ENCODE results near the gene SLC16A1.

The SLC16A1 gene

DNA sequence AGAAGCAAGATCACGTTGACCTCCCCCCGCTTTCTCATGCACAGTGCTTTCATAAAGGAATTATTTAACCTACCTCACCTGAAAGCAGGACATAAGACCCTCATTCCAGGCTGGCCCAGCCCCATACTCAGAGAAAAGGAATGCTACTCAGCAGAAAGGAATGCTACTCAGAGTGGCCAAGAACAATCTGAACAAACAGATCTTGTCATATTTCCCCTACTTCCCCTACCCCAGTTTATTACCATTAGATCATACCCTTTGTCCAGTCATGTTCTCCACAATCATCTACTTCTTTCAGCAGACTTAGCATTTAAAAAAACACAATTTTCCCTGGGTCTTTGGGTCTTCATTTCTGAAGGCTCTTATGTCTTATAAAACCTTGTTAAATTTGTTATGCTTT lies 89.8 kb downstream of the SLC16A1 start:
- peak; percentile 71 for DNase-seq

DNA sequence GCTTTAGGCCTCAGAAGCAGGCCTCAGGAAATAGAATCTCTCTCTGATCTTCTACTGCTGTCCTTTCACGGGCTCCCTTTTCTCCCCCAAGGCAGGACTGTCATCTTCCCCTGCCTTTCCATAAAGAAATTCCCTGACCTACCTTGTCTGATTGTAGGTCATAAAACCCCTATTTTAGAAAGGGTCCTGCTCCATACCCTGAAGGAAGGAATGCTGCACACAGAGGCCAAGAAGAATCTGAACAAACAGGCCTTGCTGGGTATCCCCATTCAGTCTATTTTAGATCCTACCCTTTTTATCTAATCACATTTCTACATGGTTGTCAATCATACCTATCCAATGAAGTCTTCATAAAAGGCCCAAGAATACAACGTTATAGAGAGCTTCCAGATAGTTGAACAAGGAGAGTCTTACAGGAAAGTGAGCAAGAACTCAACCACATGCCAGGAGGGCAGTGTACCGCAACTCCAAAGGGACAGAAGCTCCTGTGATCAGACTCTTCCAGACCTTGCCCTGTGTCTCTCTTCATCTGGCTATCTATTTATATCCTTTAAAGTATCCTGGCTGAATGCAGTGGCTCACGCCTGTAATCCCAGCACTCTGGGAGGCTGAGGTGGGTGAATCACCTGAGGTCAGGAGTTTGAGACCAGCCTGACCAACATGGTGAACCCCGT lies 93.1 kb downstream of the SLC16A1 start:
- DNase-seq = no peak
- in situ Hi-C loops (cut with HindIII; ENCODE audit: low pct_ligation_motif_present, low pct_unique_long_range_greater_than_20kb, low sequenced_read_pairs) = no loop called here

More for the DNA sequence above, 89.8 kb downstream of the SLC16A1 start:
- in situ Hi-C loops (cut with HindIII; ENCODE audit: low pct_ligation_motif_present, low pct_unique_long_range_greater_than_20kb, low sequenced_read_pairs) = no loop called here
